ENCODE results near the gene CNNM2.

DNA sequence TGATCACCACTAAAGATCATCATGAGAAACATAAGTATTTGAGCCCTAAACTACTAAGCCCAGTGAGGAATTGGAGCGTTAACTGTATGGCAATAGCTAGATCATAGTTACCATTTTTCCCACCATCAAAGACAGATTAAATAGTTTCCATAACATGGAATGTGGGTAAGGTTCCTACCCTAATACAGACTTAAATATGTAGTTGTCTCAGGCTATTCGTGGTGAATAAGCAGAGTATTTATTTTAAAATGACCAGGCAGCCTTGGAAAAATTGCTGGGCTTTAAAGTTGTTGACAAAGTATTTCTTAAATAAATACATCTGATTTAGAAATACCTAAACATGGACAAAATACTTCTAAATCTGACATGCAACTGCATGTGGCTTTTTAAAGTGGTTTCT is 168.2 kb downstream of the CNNM2 start:
- TF ChIP-seq CTCF (IDR thresholded peaks at IDR 0.05) (no peak), EZH2 (IDR thresholded peaks at IDR 0.05; ENCODE audit: borderline replicate concordance, insufficient read depth, low read depth, low read length, poor library complexity, severe bottlenecking) (no peak)
